HCT116 (cell line): Measurements from ENCODE around the gene OLFML2B. TPM values are rescaled to one million over a fixed set of nuclear protein-coding genes. Genes with fewer than 3 reads are reported as not detected.

Experiments
- ATAC-seq: fragments of 200-7000 bp; cut with Tn5 transposase; 2 replicates; pipeline ENCODE4 v1.9.1; 2020; ENCODE audit warnings: mild to moderate bottlenecking, moderate library complexity
- BruUV-seq: library from RNA; stranded (reverse); fragments of 400-500 nt; replicated peaks from 2 replicates; lab custom pipeline; 2021; lab: Mats Ljungman, UMichigan
- CTCF ChIA-PET: fragments of 300-600 bp; sonication (Branson Sonifier 250); formaldehyde crosslinking; loops from one replicate; lab custom pipeline; 2021; ENCODE audit warnings: antibody characterized with exemption; lab: Charles Lee
- POLR2A ChIA-PET: fragments of 300-600, 350-600 bp; sonication (Branson Sonifier 250); formaldehyde crosslinking; loops from one replicate; lab custom pipeline; 2021; ENCODE audit warnings: antibody characterized with exemption; lab: Charles Lee
- RAD21 ChIA-PET, 2 experiments: fragments of 300-600 bp; sonication (Branson Sonifier 250); formaldehyde crosslinking; loops; one replicate each; lab custom pipeline; 2023; ENCODE audit warnings: low total read pairs in 2 of 2; ENCODE audit not compliant: uncharacterized antibody in 2 of 2, unreplicated experiment in 2 of 2, low non-redundant PET in 1 of 2; lab: Charles Lee
- DNase-seq: peaks from one replicate; pipeline ENCODE4 v3.0.0-alpha.2; 2010; ENCODE audit warnings: low read depth, low spot score
- H2AFZ ChIP-seq: fragments of 200-600 bp; shearing (Covaris generic), sonication (generic); 2 replicates; pipeline ENCODE4 v1.6.1; 2017; ENCODE audit warnings: low read depth, mixed run types, mixed read lengths, antibody characterized with exemption, low read length; ENCODE audit not compliant: poor library complexity, severe bottlenecking
- H3K27ac ChIP-seq: 2 replicates; pipeline ENCODE4 v1.5.1; 2012; ENCODE audit warnings: low read depth, low read length
- H3K27me3 ChIP-seq: fragments of 200-600 bp; sonication (generic); 2 replicates; pipeline ENCODE4 v1.6.1; 2016; ENCODE audit warnings: mixed run types, low read length, mixed read lengths; ENCODE audit not compliant: insufficient read depth
- H3K36me3 ChIP-seq, 2 experiments: fragments of 200-500 bp in 1 of 2; fragments of 200-600 bp in 1 of 2; sonication (Bioruptor generic) in 1 of 2; sonication (generic) in 1 of 2; 2 replicates each; pipeline versions ENCODE4 v1.5.1 to v1.6.1; 2014 to 2016; ENCODE audit warnings: low read length in 2 of 2, inconsistent platforms in 1 of 2, mixed read lengths in 1 of 2, mixed run types in 1 of 2; ENCODE audit not compliant: insufficient read depth in 2 of 2, control insufficient read depth in 1 of 2
- H3K4me1 ChIP-seq, 2 experiments: fragments of 200-600 bp in 1 of 2; sonication (generic) in 1 of 2; 2 replicates each; pipeline versions ENCODE4 v1.5.1 to v1.6.1; 2012 to 2017; ENCODE audit warnings: low read length in 2 of 2, inconsistent platforms in 1 of 2, mild to moderate bottlenecking in 1 of 2, mixed read lengths in 1 of 2, mixed run types in 1 of 2, moderate library complexity in 1 of 2; ENCODE audit not compliant: insufficient read depth in 2 of 2, control insufficient read depth in 1 of 2
- H3K4me2 ChIP-seq: fragments of 200-600 bp; sonication (generic); 2 replicates; pipeline ENCODE4 v1.6.1; 2017; ENCODE audit warnings: mixed run types, low read length, mixed read lengths
- H3K4me3 ChIP-seq, 2 experiments: fragments of 200-600 bp in 1 of 2; sonication (generic) in 1 of 2; replicated peaks in 1 of 2; 2 replicates each; pipeline ENCODE4 v1.5.1; 2011 to 2016; ENCODE audit warnings: low read length in 2 of 2, control low read depth in 1 of 2, low read depth in 1 of 2, mild to moderate bottlenecking in 1 of 2, mixed read lengths in 1 of 2, mixed run types in 1 of 2
- H3K79me2 ChIP-seq: fragments of 200-600 bp; sonication (generic); 2 replicates; pipeline ENCODE4 v1.6.1; 2017; ENCODE audit warnings: mild to moderate bottlenecking, mixed run types, low read length, moderate library complexity, mixed read lengths; ENCODE audit not compliant: insufficient read depth
- H3K9ac ChIP-seq: fragments of 200-600 bp; sonication (generic); 2 replicates; pipeline ENCODE4 v1.6.1; 2016; ENCODE audit warnings: low read length, mixed read lengths
- H3K9me2 ChIP-seq: fragments of 200-600 bp; sonication (generic), shearing (Covaris generic); 2 replicates; pipeline ENCODE4 v1.6.1; 2017; ENCODE audit warnings: mixed run types, mild to moderate bottlenecking, moderate library complexity; ENCODE audit not compliant: insufficient read depth
- H3K9me3 ChIP-seq, 2 experiments: fragments of 200-500 bp in 1 of 2; fragments of 200-600 bp in 1 of 2; sonication (Bioruptor generic) in 1 of 2; sonication (generic) in 1 of 2; 2 replicates each; pipeline ENCODE4 v1.6.1; 2014 to 2017; ENCODE audit warnings: low read length in 2 of 2, mixed read lengths in 2 of 2, inconsistent platforms in 1 of 2, low read depth in 1 of 2, mild to moderate bottlenecking in 1 of 2, mixed run types in 1 of 2, moderate library complexity in 1 of 2; ENCODE audit not compliant: control insufficient read depth in 1 of 2, insufficient read depth in 1 of 2
- H4K20me1 ChIP-seq: fragments of 200-600 bp; sonication (generic), shearing (Covaris generic); 2 replicates; pipeline ENCODE4 v1.6.1; 2017; ENCODE audit warnings: mixed run types, mild to moderate bottlenecking, moderate library complexity; ENCODE audit not compliant: insufficient read depth
- FOSL1 ChIP-seq: IDR thresholded peaks from 2 replicates; pipeline ENCODE4 v1.6.1; 2012; ENCODE audit warnings: low read depth
- JUND ChIP-seq: IDR thresholded peaks from 2 replicates; pipeline ENCODE4 v1.6.1; 2012
- POLR2A ChIP-seq: IDR thresholded peaks from 2 replicates; pipeline ENCODE4 v1.7.0; 2011; ENCODE audit warnings: borderline replicate concordance; ENCODE audit not compliant: insufficient read depth, insufficient read length; ENCODE audit errors: extremely low read depth
- RAD21 ChIP-seq: IDR thresholded peaks from 2 replicates; pipeline ENCODE4 v1.6.1; 2012; ENCODE audit warnings: low read depth, mild to moderate bottlenecking
- SP1 ChIP-seq: IDR thresholded peaks from 2 replicates; pipeline ENCODE4 v1.6.1; 2012; ENCODE audit warnings: low read depth
- SRF ChIP-seq: IDR thresholded peaks from 2 replicates; pipeline ENCODE4 v1.6.1; 2012; ENCODE audit warnings: low read depth
- intact Hi-C: fragments of 100-400 bp; cut with micrococcal nuclease; formaldehyde crosslinking; loops from 2 replicates; pipeline ENCODE4 v1.10.0; 2022
- total RNA-seq: library from RNA; stranded (reverse); gene quantifications from one replicate; pipeline ENCODE4 v1.2.1, GENCODE V29; 2021; ENCODE audit not compliant: unreplicated experiment
- TF ChIP-seq, protein P1 (sequence below): IDR thresholded peaks from 2 replicates; pipeline ENCODE4 v1.6.1; 2012
- TF ChIP-seq, protein P2 (sequence below): IDR thresholded peaks from 2 replicates; pipeline ENCODE4 v1.6.1; 2012; ENCODE audit warnings: low read depth

OLFML2B gene
- total RNA-seq, 1 experiment from 2014 or later: 1.3 TPM

DNA sequence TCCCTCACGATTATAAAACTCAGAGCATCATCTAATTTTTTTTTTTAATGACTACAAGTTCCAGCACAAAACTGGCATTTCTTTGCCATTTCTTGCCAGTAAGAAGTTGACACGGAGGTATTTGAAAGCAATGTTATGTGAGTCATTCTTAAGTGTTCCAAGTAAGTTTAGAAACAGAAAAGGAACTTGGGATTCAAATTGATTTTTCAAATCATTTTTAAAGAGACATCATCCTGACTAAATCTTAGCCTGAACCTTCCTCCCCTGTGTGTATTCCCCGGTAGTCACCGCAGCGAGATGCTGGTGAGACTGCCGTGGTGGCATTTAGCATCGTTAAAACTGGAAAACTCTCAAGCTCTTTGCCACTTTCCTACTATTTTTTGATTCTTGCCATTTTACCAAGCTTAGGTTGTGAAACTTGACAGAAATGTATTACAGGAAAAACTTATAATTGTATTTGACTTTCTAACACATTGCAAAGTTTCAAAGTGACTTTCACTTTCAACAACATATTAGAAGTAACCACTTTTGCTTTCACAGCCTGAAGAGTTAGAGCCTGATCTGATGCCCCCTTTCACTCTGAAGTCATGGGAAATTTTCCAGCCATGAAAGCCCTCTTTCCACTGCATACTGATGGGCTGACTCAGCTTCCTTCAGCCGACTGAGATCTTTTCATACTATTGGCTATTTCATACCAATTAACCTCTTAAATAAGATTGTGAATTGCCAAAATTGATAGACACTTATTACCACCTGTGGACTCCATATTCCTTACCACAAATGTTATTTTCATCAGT lies 61.4 kb downstream of the OLFML2B start:
- H2AFZ ChIP-seq: no peak overlapping the region
- H3K4me1 ChIP-seq: peaks cover 14 to 16% of the 10 kb centered on the region in 2 experiments
- no peaks in the 10 kb centered on the region for H3K79me2 ChIP-seq
- intact Hi-C loops: no loop called here
- POLR2A ChIA-PET: no interaction called here
- CTCF ChIA-PET: interaction anchor here (1.0 kb wide), 1 partner anchor 170 kb away, joined by 3 read pairs; no protein-coding TSS in a partner anchor
- DNase-seq (peak; percentile 7), ATAC-seq (peak; percentile 61)
- H3K27ac ChIP-seq: peak overlapping the region; percentile 6; the same call in 1 of the 2 replicates
- H4K20me1 ChIP-seq: no peaks in the 10 kb centered on the region
- peak overlapping the region in 1 of 2 experiments; percentile 15; a peak in 1 of 4 replicates for H3K4me3 ChIP-seq
- peak overlapping the region; percentile 21 for H3K9ac ChIP-seq
- no peaks in the 10 kb centered on the region; a peak in 1 of 4 replicates for H3K36me3 ChIP-seq
- RAD21 ChIA-PET: no interaction called here
- BruUV-seq: no TSS peak
- H3K27me3 ChIP-seq: no peaks in the 10 kb centered on the region
- H3K9me2 ChIP-seq: peaks cover 5% of the 10 kb centered on the region; the same call in 1 of the 2 replicates
- 0 out of 2 replicates have a peak, but pooled peaks have one; percentile 31 for TF ChIP-seq FOSL1
- TF ChIP-seq RAD21: no peak
- no peak for TF ChIP-seq POLR2A
- TF ChIP-seq SRF: no peak
- TF ChIP-seq, protein P1, sequence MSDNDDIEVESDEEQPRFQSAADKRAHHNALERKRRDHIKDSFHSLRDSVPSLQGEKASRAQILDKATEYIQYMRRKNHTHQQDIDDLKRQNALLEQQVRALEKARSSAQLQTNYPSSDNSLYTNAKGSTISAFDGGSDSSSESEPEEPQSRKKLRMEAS: no peak
- peak; percentile 55; the same call in 1 of the 2 replicates for TF ChIP-seq JUND
- TF ChIP-seq, protein P2, sequence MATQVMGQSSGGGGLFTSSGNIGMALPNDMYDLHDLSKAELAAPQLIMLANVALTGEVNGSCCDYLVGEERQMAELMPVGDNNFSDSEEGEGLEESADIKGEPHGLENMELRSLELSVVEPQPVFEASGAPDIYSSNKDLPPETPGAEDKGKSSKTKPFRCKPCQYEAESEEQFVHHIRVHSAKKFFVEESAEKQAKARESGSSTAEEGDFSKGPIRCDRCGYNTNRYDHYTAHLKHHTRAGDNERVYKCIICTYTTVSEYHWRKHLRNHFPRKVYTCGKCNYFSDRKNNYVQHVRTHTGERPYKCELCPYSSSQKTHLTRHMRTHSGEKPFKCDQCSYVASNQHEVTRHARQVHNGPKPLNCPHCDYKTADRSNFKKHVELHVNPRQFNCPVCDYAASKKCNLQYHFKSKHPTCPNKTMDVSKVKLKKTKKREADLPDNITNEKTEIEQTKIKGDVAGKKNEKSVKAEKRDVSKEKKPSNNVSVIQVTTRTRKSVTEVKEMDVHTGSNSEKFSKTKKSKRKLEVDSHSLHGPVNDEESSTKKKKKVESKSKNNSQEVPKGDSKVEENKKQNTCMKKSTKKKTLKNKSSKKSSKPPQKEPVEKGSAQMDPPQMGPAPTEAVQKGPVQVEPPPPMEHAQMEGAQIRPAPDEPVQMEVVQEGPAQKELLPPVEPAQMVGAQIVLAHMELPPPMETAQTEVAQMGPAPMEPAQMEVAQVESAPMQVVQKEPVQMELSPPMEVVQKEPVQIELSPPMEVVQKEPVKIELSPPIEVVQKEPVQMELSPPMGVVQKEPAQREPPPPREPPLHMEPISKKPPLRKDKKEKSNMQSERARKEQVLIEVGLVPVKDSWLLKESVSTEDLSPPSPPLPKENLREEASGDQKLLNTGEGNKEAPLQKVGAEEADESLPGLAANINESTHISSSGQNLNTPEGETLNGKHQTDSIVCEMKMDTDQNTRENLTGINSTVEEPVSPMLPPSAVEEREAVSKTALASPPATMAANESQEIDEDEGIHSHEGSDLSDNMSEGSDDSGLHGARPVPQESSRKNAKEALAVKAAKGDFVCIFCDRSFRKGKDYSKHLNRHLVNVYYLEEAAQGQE: no peak
- TF ChIP-seq SP1: peak; percentile 25; the same call in 1 of the 2 replicates
- peak overlapping the region; percentile 62 for H3K4me2 ChIP-seq
- no peaks in the 10 kb centered on the region for H3K9me3 ChIP-seq
